IMR-90 (cell line): Measurements from ENCODE around the gene MTURN. TPM values are rescaled to one million over a fixed set of nuclear protein-coding genes. Genes with fewer than 3 reads are reported as not detected.

ENCODE experiments used
- ATAC-seq: fragments of 200-7000 bp; cut with Tn5 transposase; 2 replicates; pipeline ENCODE4 v1.9.1; 2020; ENCODE audit warnings: low read depth, mild to moderate bottlenecking, moderate library complexity
- BruUV-seq: library from RNA; stranded (reverse); fragments of 400-500 nt; replicated peaks from 2 replicates; lab custom pipeline; 2021; lab: Mats Ljungman, UMichigan
- CTCF ChIA-PET: fragments of 300-600 bp; formaldehyde crosslinking; extraction: SDS; loops from one replicate; lab custom pipeline; 2021; ENCODE audit warnings: antibody characterized with exemption; lab: Yijun Ruan, JAX
- POLR2A ChIA-PET: fragments of 300-600 bp; sonication (Branson Sonifier 250); formaldehyde crosslinking; loops from one replicate; lab custom pipeline; 2022; ENCODE audit warnings: antibody characterized with exemption; ENCODE audit not compliant: unreplicated experiment; lab: Charles Lee
- DNase-seq: peaks from one replicate; pipeline ENCODE4 v3.0.0; 2013
- H2AFZ ChIP-seq: replicated peaks from 2 replicates; pipeline ENCODE3; 2013; ENCODE audit warnings: low read length, mild to moderate bottlenecking; ENCODE audit not compliant: poor library complexity
- H2AK5ac ChIP-seq: 2 replicates; pipeline ENCODE4 v1.6.1; 2013; ENCODE audit warnings: low read depth, low read length, inconsistent platforms
- H2AK9ac ChIP-seq: replicated peaks from 2 replicates; pipeline ENCODE3; 2013; ENCODE audit warnings: mild to moderate bottlenecking, low read depth, low read length, moderate library complexity; ENCODE audit not compliant: poor library complexity
- H2BK120ac ChIP-seq: 2 replicates; pipeline ENCODE4 v1.6.1; 2013; ENCODE audit warnings: low read depth, low read length, inconsistent platforms
- H2BK15ac ChIP-seq: 3 replicates; pipeline ENCODE4 v1.6.1; 2013; ENCODE audit warnings: low read depth, low read length, inconsistent platforms
- H2BK20ac ChIP-seq: 2 replicates; pipeline ENCODE4 v1.6.1; 2013; ENCODE audit warnings: low read depth, mild to moderate bottlenecking, inconsistent platforms, low read length, moderate library complexity
- H2BK5ac ChIP-seq: 2 replicates; pipeline ENCODE4 v1.6.1; 2013; ENCODE audit warnings: mild to moderate bottlenecking, low read depth, low read length, inconsistent platforms; ENCODE audit not compliant: poor library complexity, severe bottlenecking
- H3K14ac ChIP-seq: replicated peaks from 2 replicates; pipeline ENCODE4 v1.6.1; 2013; ENCODE audit warnings: low read depth, low read length, inconsistent platforms
- H3K18ac ChIP-seq: 2 replicates; pipeline ENCODE4 v1.6.1; 2013; ENCODE audit warnings: low read depth, low read length, control low read depth
- H3K23ac ChIP-seq: 2 replicates; pipeline ENCODE4 v1.6.1; 2013; ENCODE audit warnings: low read depth, low read length, inconsistent platforms
- H3K27ac ChIP-seq: 2 replicates; pipeline ENCODE4 v1.5.1; 2013; ENCODE audit warnings: mild to moderate bottlenecking, control low read depth, low read length; ENCODE audit not compliant: insufficient read depth
- H3K27me3 ChIP-seq: 2 replicates; pipeline ENCODE4 v1.6.1; 2013; ENCODE audit warnings: low read length; ENCODE audit not compliant: control insufficient read depth, insufficient read depth
- H3K36me3 ChIP-seq: 2 replicates; pipeline ENCODE4 v1.6.1; 2013; ENCODE audit warnings: low read length, mixed read lengths; ENCODE audit not compliant: control insufficient read depth, insufficient read depth
- H3K4ac ChIP-seq: 2 replicates; pipeline ENCODE4 v1.6.1; 2013; ENCODE audit warnings: low read depth, low read length, inconsistent platforms
- H3K4me1 ChIP-seq: 2 replicates; pipeline ENCODE4 v1.6.1; 2013; ENCODE audit warnings: low read length, mixed read lengths; ENCODE audit not compliant: control insufficient read depth, insufficient read depth
- H3K4me2 ChIP-seq: 2 replicates; pipeline ENCODE4 v1.6.1; 2013; ENCODE audit warnings: low read depth, mild to moderate bottlenecking, control low read depth, low read length, moderate library complexity
- H3K4me3 ChIP-seq: 2 replicates; pipeline ENCODE4 v1.5.1; 2013; ENCODE audit warnings: low read depth, mild to moderate bottlenecking, control low read depth, low read length, moderate library complexity; ENCODE audit not compliant: insufficient read depth
- H3K56ac ChIP-seq: 2 replicates; pipeline ENCODE4 v1.6.1; 2013; ENCODE audit warnings: low read length, inconsistent platforms; ENCODE audit not compliant: insufficient read depth; ENCODE audit errors: extremely low read depth
- H3K79me1 ChIP-seq, 2 experiments: 2 replicates each; pipeline ENCODE4 v1.6.1; 2013; ENCODE audit warnings: low read length in 2 of 2, inconsistent platforms in 1 of 2, low read depth in 1 of 2
- H3K9ac ChIP-seq: 2 replicates; pipeline ENCODE4 v1.6.1; 2013; ENCODE audit warnings: low read depth, low read length, control low read depth
- H3K9me1 ChIP-seq: 2 replicates; pipeline ENCODE4 v1.6.1; 2013; ENCODE audit warnings: low read length, inconsistent platforms; ENCODE audit not compliant: insufficient read depth
- H3K9me3 ChIP-seq: 2 replicates; pipeline ENCODE4 v1.6.1; 2013; ENCODE audit warnings: low read length; ENCODE audit not compliant: control insufficient read depth, insufficient read depth
- H4K20me1 ChIP-seq: 2 replicates; pipeline ENCODE4 v1.6.1; 2013; ENCODE audit warnings: low read length, inconsistent platforms; ENCODE audit not compliant: insufficient read depth
- H4K5ac ChIP-seq: 2 replicates; pipeline ENCODE4 v1.6.1; 2013; ENCODE audit warnings: mild to moderate bottlenecking, low read depth, low read length, control low read depth
- H4K8ac ChIP-seq, 2 experiments: 2 replicates each; pipeline ENCODE4 v1.6.1; 2013; ENCODE audit warnings: low read depth in 2 of 2, low read length in 2 of 2, control low read depth in 1 of 2, inconsistent platforms in 1 of 2
- H4K91ac ChIP-seq: 2 replicates; pipeline ENCODE4 v1.6.1; 2013; ENCODE audit warnings: low read depth, low read length, inconsistent platforms; ENCODE audit not compliant: insufficient read depth
- BHLHE40 ChIP-seq: fragments of 150-350 bp; IDR thresholded peaks from 2 replicates; pipeline ENCODE4 v1.6.1; 2016; ENCODE audit warnings: mild to moderate bottlenecking, low read depth, low read length
- CEBPB ChIP-seq: IDR thresholded peaks from 2 replicates; pipeline ENCODE4 v1.6.1; 2012; ENCODE audit warnings: low read depth, low read length, improper control_type of control experiment
- CHD1 ChIP-seq: IDR thresholded peaks from 2 replicates; pipeline ENCODE4 v1.6.1; 2012; ENCODE audit warnings: low read depth, low read length, improper control_type of control experiment
- CTCF ChIP-seq: conservative IDR thresholded peaks from 2 replicates; pipeline ENCODE4 v1.5.1; 2012; ENCODE audit warnings: mild to moderate bottlenecking, low read depth, low read length, improper control_type of control experiment
- ELK1 ChIP-seq: fragments of 150-350 bp; IDR thresholded peaks from 2 replicates; pipeline ENCODE4 v1.6.1; 2016; ENCODE audit warnings: low read depth, mild to moderate bottlenecking, low read length, moderate library complexity, borderline replicate concordance
- MAFK ChIP-seq: IDR thresholded peaks from 2 replicates; pipeline ENCODE4 v1.6.1; 2012; ENCODE audit warnings: low read depth, low read length, improper control_type of control experiment
- MAZ ChIP-seq: IDR thresholded peaks from 2 replicates; pipeline ENCODE4 v1.6.1; 2012; ENCODE audit warnings: low read depth, mild to moderate bottlenecking, low read length, improper control_type of control experiment, moderate library complexity, borderline replicate concordance
- MXI1 ChIP-seq: IDR thresholded peaks from 2 replicates; pipeline ENCODE4 v1.6.1; 2012; ENCODE audit warnings: low read depth, mild to moderate bottlenecking, low read length, moderate library complexity, borderline replicate concordance
- NFE2L2 ChIP-seq: fragments of 150-350 bp; IDR thresholded peaks from 2 replicates; pipeline ENCODE4 v1.6.1; 2016; ENCODE audit warnings: low read depth, mild to moderate bottlenecking, low read length
- POLR2A ChIP-seq: IDR thresholded peaks from 2 replicates; pipeline ENCODE4 v1.6.1; 2012; ENCODE audit warnings: mild to moderate bottlenecking, low read depth, low read length
- RAD21 ChIP-seq: IDR thresholded peaks from 2 replicates; pipeline ENCODE4 v1.6.1; 2012; ENCODE audit warnings: low read length, improper control_type of control experiment
- RCOR1 ChIP-seq: IDR thresholded peaks from 2 replicates; pipeline ENCODE4 v1.6.1; 2012; ENCODE audit warnings: mild to moderate bottlenecking, low read length, improper control_type of control experiment; ENCODE audit not compliant: insufficient replicate concordance
- RFX5 ChIP-seq: IDR thresholded peaks from 2 replicates; pipeline ENCODE4 v1.8.0; 2012; ENCODE audit warnings: low read depth, mild to moderate bottlenecking, low read length, moderate library complexity
- SMC3 ChIP-seq: fragments of 150-350 bp; IDR thresholded peaks from 2 replicates; pipeline ENCODE4 v1.6.1; 2016; ENCODE audit warnings: low read depth, mild to moderate bottlenecking, antibody characterized with exemption, low read length, moderate library complexity
- USF2 ChIP-seq: fragments of 150-350 bp; IDR thresholded peaks from 2 replicates; pipeline ENCODE4 v1.6.1; 2017; ENCODE audit warnings: mild to moderate bottlenecking, antibody characterized with exemption, low read length, low read depth
- whole genome bisulfite sequencing, 2 experiments: methylation state at CpG; one replicate each; pipeline versions ENCODE4 v1.1.5 to v1.1.7; 2013; ENCODE audit warnings: missing lambda C conversion rate in 2 of 2; ENCODE audit not compliant: insufficient read length in 1 of 2; ENCODE audit errors: extremely low coverage in 2 of 2; 5-methylcytosine and 5-hydroxymethylcytosine counted together
- dilution Hi-C: fragments of 300-500 bp; cut with HindIII; formaldehyde crosslinking; loops from one replicate; pipeline ENCODE4 v1.14.3; 2018; ENCODE audit warnings: low sequenced_read_pairs; ENCODE audit not compliant: unreplicated experiment
- in situ Hi-C: fragments of 300-500 bp; cut with MboI; formaldehyde crosslinking; loops from 3 replicates; pipeline ENCODE4 v1.14.3; 2019; ENCODE audit warnings: low sequenced_read_pairs, inconsistent platforms, mixed read lengths
- intact Hi-C: fragments of 100-400 bp; cut with micrococcal nuclease; formaldehyde crosslinking; loops from 2 replicates; pipeline ENCODE4 v1.10.0; 2022
- polyA plus RNA-seq, 3 experiments: library from polyadenylated mRNA; depleted of rRNA; stranded (reverse); fragments of >200 nt; gene quantifications; 2 replicates each; pipeline ENCODE4 v1.2.3, GENCODE V29; 2012; ENCODE audit warnings: low replicate concordance in 1 of 3
- total RNA-seq: library from RNA; depleted of rRNA; stranded (reverse); fragments of >200 nt; gene quantifications from 2 replicates; pipeline ENCODE4 v1.2.3, GENCODE V29; 2012

The MTURN gene
- total and polyA plus RNA-seq, 2 of the 4 experiments (the other 2 are of a cell fraction) = 2.8 to 5.6 TPM

GRCh38 chr7:30199271-30199670 is 64.5 kb downstream of the MTURN start:
- Histone ChIP-seq H3K36me3 (no peaks in the 10 kb centered on the region), H2AFZ (no peak overlapping the region), H3K56ac (no peak overlapping the region), H3K4ac (no peak overlapping the region), H2AK5ac (no peak overlapping the region), H2BK5ac (no peak overlapping the region), H2BK15ac (no peak overlapping the region), H3K9me1 (no peaks in the 10 kb centered on the region), H3K9me3 (peaks cover 14% of the 10 kb centered on the region), H2AK9ac (no peak overlapping the region), H3K23ac (no peak overlapping the region), H4K20me1 (no peaks in the 10 kb centered on the region), H2BK20ac (no peak overlapping the region), H3K4me3 (no peak overlapping the region), H4K5ac (no peak overlapping the region), H3K27ac (no peak overlapping the region), H2BK120ac (no peak overlapping the region), H3K4me1 (no peaks in the 10 kb centered on the region), H3K27me3 (peaks cover 4% of the 10 kb centered on the region; the same call in 1 of the 2 replicates), H3K14ac (no peak overlapping the region), H3K4me2 (no peak overlapping the region), H4K91ac (no peak overlapping the region), H4K8ac (no peak overlapping the region), H3K18ac (no peak overlapping the region), H3K9ac (no peak overlapping the region), H3K79me1 (no peaks in the 10 kb centered on the region)
- BruUV-seq = no TSS peak
- no CpG with 5 or more reads among the region's 3 CpGs for WGBS, 2 experiments
- dilution Hi-C loops (no loop called here), intact Hi-C loops (no loop called here), in situ Hi-C loops (no loop called here)
- ATAC-seq (no peak), DNase-seq (no peak)
- ChIA-PET CTCF (no interaction called here), POLR2A (no interaction called here)
- TF ChIP-seq CHD1 (no peak), BHLHE40 (no peak), POLR2A (no peak), MAFK (no peak), NFE2L2 (no peak), CTCF (no peak), ELK1 (no peak), USF2 (no peak), MXI1 (no peak), RFX5 (no peak), RCOR1 (no peak), RAD21 (no peak), MAZ (no peak), CEBPB (no peak), SMC3 (no peak)
